ENCODE results near the gene UTF1. TPM values are rescaled to one million over a fixed set of nuclear protein-coding genes. Genes with fewer than 3 reads are reported as not detected.

UTF1 gene
- total RNA-seq, 1 donor from 2014 or later = not detected

GRCh38 chr10:133189726-133190125, 40.3 kb upstream of the UTF1 start:
- DNase-seq (ENCODE audit: extremely low spot score in 2 of 2) = no peak
- no peaks in the 10 kb centered on the region for H3K4me1 ChIP-seq
- H3K9me3 ChIP-seq = no peaks in the 10 kb centered on the region
- no peak for TF ChIP-seq POLR2A (IDR thresholded peaks at IDR 0.05)
- no peak overlapping the region for H3K27ac ChIP-seq
- intact Hi-C loops (cut with DNase I) = no loop called here
- no peaks in the 10 kb centered on the region for H3K27me3 ChIP-seq
- no peak overlapping the region for H3K4me3 ChIP-seq
- H3K36me3 ChIP-seq = no peaks in the 10 kb centered on the region

GRCh38 chr10:133190225-133190624, 39.8 kb upstream of the UTF1 start:
- Histone ChIP-seq H3K27me3 (no peaks in the 10 kb centered on the region), H3K27ac (no peak overlapping the region), H3K9me3 (no peaks in the 10 kb centered on the region), H3K36me3 (no peaks in the 10 kb centered on the region), H3K4me1 (no peaks in the 10 kb centered on the region), H3K4me3 (no peak overlapping the region)
- no peak for DNase-seq (ENCODE audit: extremely low spot score in 2 of 2)
- intact Hi-C loops (cut with DNase I) = no loop called here
- TF ChIP-seq POLR2AphosphoS5 (IDR thresholded peaks at IDR 0.05; ENCODE audit: insufficient read depth in 1 of 2, low read depth in 1 of 2) = no peak
- no peak for TF ChIP-seq POLR2A (IDR thresholded peaks at IDR 0.05)
- TF ChIP-seq CTCF (IDR thresholded peaks at IDR 0.05) = no peak

GRCh38 chr10:133191651-133192050, 38.4 kb upstream of the UTF1 start:
- DNase-seq (ENCODE audit: extremely low spot score in 2 of 2) = no peak
- H3K27me3 ChIP-seq = no peaks in the 10 kb centered on the region
- no peaks in the 10 kb centered on the region for H3K9me3 ChIP-seq
- H3K27ac ChIP-seq = no peak overlapping the region
- TF ChIP-seq POLR2AphosphoS5 (IDR thresholded peaks at IDR 0.05; ENCODE audit: insufficient read depth in 1 of 2, low read depth in 1 of 2) (no peak), CTCF (IDR thresholded peaks at IDR 0.05) (no peak), POLR2A (IDR thresholded peaks at IDR 0.05) (no peak)
- H3K4me1 ChIP-seq = no peaks in the 10 kb centered on the region
- H3K4me3 ChIP-seq = no peak overlapping the region
- no peaks in the 10 kb centered on the region for H3K36me3 ChIP-seq
- intact Hi-C loops (cut with DNase I) = no loop called here

GRCh38 chr10:133194151-133194550, 35.9 kb upstream of the UTF1 start:
- no peaks in the 10 kb centered on the region for H3K36me3 ChIP-seq
- H3K27ac ChIP-seq = no peak overlapping the region
- no peaks in the 10 kb centered on the region for H3K9me3 ChIP-seq
- intact Hi-C loops (cut with DNase I) = no loop called here
- H3K27me3 ChIP-seq = no peaks in the 10 kb centered on the region
- no peak for DNase-seq (ENCODE audit: extremely low spot score in 2 of 2)
- TF ChIP-seq POLR2AphosphoS5 (IDR thresholded peaks at IDR 0.05; ENCODE audit: insufficient read depth in 1 of 2, low read depth in 1 of 2) = no peak
- no peak for TF ChIP-seq CTCF (IDR thresholded peaks at IDR 0.05)
- no peak for TF ChIP-seq POLR2A (IDR thresholded peaks at IDR 0.05)
- H3K4me3 ChIP-seq = no peak overlapping the region
- no peaks in the 10 kb centered on the region for H3K4me1 ChIP-seq

- H3K27me3 ChIP-seq = no peaks in the 10 kb centered on the region
- no peak for DNase-seq (ENCODE audit: extremely low spot score in 2 of 2)
Measured at GRCh38 chr10:133195096-133195495, 34.9 kb upstream of the UTF1 start.

More at GRCh38 chr10:133195096-133195495, 34.9 kb upstream of the UTF1 start:
- TF ChIP-seq POLR2A (IDR thresholded peaks at IDR 0.05) (no peak), POLR2AphosphoS5 (IDR thresholded peaks at IDR 0.05; ENCODE audit: insufficient read depth in 1 of 2, low read depth in 1 of 2) (no peak), CTCF (IDR thresholded peaks at IDR 0.05) (no peak)
- H3K36me3 ChIP-seq = no peaks in the 10 kb centered on the region
- no peaks in the 10 kb centered on the region for H3K9me3 ChIP-seq
- no peak overlapping the region for H3K4me3 ChIP-seq
- no peaks in the 10 kb centered on the region for H3K4me1 ChIP-seq
- intact Hi-C loops (cut with DNase I) = no loop called here
- no peak overlapping the region for H3K27ac ChIP-seq

All from vagina (tissue), 2 donors.